GM12874 (cell line): ENCODE results near the gene ZNF735.
"Not testable (repeated sequence)": the region's sequence is repeated elsewhere in the genome, so short reads cannot be mapped to it uniquely, and the experiment has no call there.

Experiments used
- CTCF ChIP-seq: IDR thresholded peaks from 2 replicates; pipeline ENCODE4 v1.5.1; 2011; ENCODE audit warnings: low read depth, mild to moderate bottlenecking, control low read depth, low read length, moderate library complexity; ENCODE audit not compliant: insufficient read depth

Gene ZNF735

GRCh38 chr7:64183827-64184372, 23.1 kb upstream of the ZNF735 start:
- no peak for TF ChIP-seq CTCF

GRCh38 chr7:64184376-64184775, 22.6 kb upstream of the ZNF735 start:
- TF ChIP-seq CTCF: no peak

GRCh38 chr7:64187408-64187807, 19.6 kb upstream of the ZNF735 start:
- TF ChIP-seq CTCF: no peak

GRCh38 chr7:64192148-64192704, 14.8 kb upstream of the ZNF735 start:
- no peak for TF ChIP-seq CTCF

GRCh38 chr7:64192775-64193174, 14.2 kb upstream of the ZNF735 start:
- no peak for TF ChIP-seq CTCF

- no peak for TF ChIP-seq CTCF
These were observed 16.4 kb downstream of the ZNF735 start for GRCh38 chr7:64223366-64223765.

- not testable (repeated sequence) for TF ChIP-seq CTCF
These were observed 21.2 kb downstream of the ZNF735 start, which contains the start of gene ZNF679 for GRCh38 chr7:64228174-64228573. TSS of gene ZNF679 (plus strand) at chr7:64228474. CDS start at chr7:64249118, 20,644 bp downstream.
